Measurements from ENCODE around the gene ARHGEF16.

The ARHGEF16 gene

GRCh38 chr1:3422638-3423037 lies 31.8 kb upstream of the ARHGEF16 start:
- DNase-seq (no peak), ATAC-seq (no peak)

GRCh38 chr1:3423245-3423829 lies 31.1 kb upstream of the ARHGEF16 start:
- DNase-seq (no peak), ATAC-seq (no peak)

GRCh38 chr1:3423896-3424611 lies 30.4 kb upstream of the ARHGEF16 start:
- ATAC-seq (no peak), DNase-seq (no peak)

GRCh38 chr1:3425486-3426215 lies 28.8 kb upstream of the ARHGEF16 start:
- ATAC-seq (no peak), DNase-seq (no peak)

- ATAC-seq = no peak
- DNase-seq = no peak
These were observed 27.4 kb upstream of the ARHGEF16 start for GRCh38 chr1:3426956-3427535.

GRCh38 chr1:3427711-3428704 lies 26.5 kb upstream of the ARHGEF16 start:
- ATAC-seq (no peak), DNase-seq (no peak)

- ATAC-seq (no peak), DNase-seq (no peak)
These were observed 25.6 kb upstream of the ARHGEF16 start for GRCh38 chr1:3428899-3429298.

GRCh38 chr1:3429320-3429719 lies 25.1 kb upstream of the ARHGEF16 start:
- ATAC-seq = no peak
- DNase-seq = no peak

- ATAC-seq = no peak
- no peak for DNase-seq
These were observed 24.7 kb upstream of the ARHGEF16 start for GRCh38 chr1:3429766-3430165.

GRCh38 chr1:3430406-3430805 lies 24.1 kb upstream of the ARHGEF16 start:
- DNase-seq = no peak
- ATAC-seq = no peak

GRCh38 chr1:3430820-3431219 lies 23.6 kb upstream of the ARHGEF16 start:
- ATAC-seq = no peak
- no peak for DNase-seq

GRCh38 chr1:3431266-3431665 lies 23.2 kb upstream of the ARHGEF16 start:
- ATAC-seq (no peak), DNase-seq (no peak)

- DNase-seq = no peak
- ATAC-seq = no peak
These were observed 22.8 kb upstream of the ARHGEF16 start for GRCh38 chr1:3431686-3432085.

- ATAC-seq = no peak
- DNase-seq = no peak
These were observed 22.2 kb upstream of the ARHGEF16 start for GRCh38 chr1:3432306-3432705.

GRCh38 chr1:3433076-3433475 lies 21.4 kb upstream of the ARHGEF16 start:
- DNase-seq = no peak
- no peak for ATAC-seq

- no peak for DNase-seq
- ATAC-seq = no peak
These were observed 20.7 kb upstream of the ARHGEF16 start for GRCh38 chr1:3433596-3434320.

- DNase-seq (no peak), ATAC-seq (no peak)
These were observed 19.9 kb upstream of the ARHGEF16 start for GRCh38 chr1:3434406-3435110.

- DNase-seq (no peak), ATAC-seq (no peak)
These were observed 18.8 kb upstream of the ARHGEF16 start for GRCh38 chr1:3435666-3436065.

GRCh38 chr1:3436451-3436850 lies 18.0 kb upstream of the ARHGEF16 start:
- ATAC-seq = no peak
- DNase-seq = no peak

GRCh38 chr1:3436901-3437300 lies 17.6 kb upstream of the ARHGEF16 start:
- DNase-seq = no peak
- ATAC-seq = no peak
